Measurements from ENCODE around the gene ATP6V0C. TPM values are rescaled to one million over a fixed set of nuclear protein-coding genes. Genes with fewer than 3 reads are reported as not detected.

ATP6V0C gene
- total RNA-seq, 1 donor from 2014 or later = 7.9 TPM

DNA sequence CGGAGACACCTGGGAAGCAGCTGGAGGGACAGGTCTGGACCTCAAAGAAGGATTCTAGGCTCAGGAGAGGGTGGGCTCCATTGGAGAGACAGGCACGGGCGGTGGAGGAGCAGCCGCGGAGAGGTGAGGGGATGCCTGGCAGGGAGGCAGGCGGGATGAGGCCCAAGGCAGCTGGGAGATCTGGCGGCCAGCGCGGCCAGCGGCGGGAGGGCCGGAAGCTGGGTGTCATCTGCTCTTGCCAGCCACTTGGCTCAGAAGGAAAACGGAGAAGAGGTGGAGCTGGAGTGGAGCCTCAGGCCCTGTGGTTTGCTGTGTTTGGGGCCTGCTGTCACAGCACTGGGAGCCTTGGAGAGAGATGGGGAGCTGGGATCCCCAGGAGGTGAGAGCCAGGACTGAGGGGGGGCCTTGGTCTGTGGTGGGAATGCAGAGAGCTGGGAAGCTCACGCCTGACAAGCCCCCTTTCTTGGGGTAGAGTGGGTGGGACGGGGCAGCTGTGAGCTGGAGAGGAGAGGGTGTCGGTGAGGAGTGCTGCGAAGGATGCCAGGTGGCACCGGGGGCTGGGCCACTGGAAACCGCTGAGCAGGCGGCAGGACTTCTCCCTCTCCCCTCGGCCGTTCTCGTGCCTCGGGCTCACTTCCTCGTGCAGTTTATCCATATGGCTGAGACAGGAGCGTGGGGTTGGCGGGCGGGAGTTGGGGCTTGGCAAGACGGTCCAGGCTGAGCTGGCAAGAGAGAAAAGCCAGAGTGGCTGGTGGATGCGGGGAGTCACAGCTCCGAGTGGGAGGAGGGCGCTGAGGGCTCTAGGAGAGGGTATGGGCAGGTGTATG lies 30.8 kb upstream of the ATP6V0C start:
- Histone ChIP-seq H3K36me3 (ENCODE audit: control insufficient read depth, insufficient read depth, low read length) (no peaks in the 10 kb centered on the region), H3K27me3 (ENCODE audit: control insufficient read depth, insufficient read depth, low read length) (no peaks in the 10 kb centered on the region), H3K4me3 (ENCODE audit: low read depth, low read length) (no peak overlapping the region)
- DNase-seq (ENCODE audit: low read depth) (no peak), FAIRE-seq (no peak)
- TF ChIP-seq, protein P1, sequence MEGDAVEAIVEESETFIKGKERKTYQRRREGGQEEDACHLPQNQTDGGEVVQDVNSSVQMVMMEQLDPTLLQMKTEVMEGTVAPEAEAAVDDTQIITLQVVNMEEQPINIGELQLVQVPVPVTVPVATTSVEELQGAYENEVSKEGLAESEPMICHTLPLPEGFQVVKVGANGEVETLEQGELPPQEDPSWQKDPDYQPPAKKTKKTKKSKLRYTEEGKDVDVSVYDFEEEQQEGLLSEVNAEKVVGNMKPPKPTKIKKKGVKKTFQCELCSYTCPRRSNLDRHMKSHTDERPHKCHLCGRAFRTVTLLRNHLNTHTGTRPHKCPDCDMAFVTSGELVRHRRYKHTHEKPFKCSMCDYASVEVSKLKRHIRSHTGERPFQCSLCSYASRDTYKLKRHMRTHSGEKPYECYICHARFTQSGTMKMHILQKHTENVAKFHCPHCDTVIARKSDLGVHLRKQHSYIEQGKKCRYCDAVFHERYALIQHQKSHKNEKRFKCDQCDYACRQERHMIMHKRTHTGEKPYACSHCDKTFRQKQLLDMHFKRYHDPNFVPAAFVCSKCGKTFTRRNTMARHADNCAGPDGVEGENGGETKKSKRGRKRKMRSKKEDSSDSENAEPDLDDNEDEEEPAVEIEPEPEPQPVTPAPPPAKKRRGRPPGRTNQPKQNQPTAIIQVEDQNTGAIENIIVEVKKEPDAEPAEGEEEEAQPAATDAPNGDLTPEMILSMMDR (IDR thresholded peaks at IDR 0.05; ENCODE audit: insufficient read depth, low read length, severe bottlenecking) = no peak

DNA sequence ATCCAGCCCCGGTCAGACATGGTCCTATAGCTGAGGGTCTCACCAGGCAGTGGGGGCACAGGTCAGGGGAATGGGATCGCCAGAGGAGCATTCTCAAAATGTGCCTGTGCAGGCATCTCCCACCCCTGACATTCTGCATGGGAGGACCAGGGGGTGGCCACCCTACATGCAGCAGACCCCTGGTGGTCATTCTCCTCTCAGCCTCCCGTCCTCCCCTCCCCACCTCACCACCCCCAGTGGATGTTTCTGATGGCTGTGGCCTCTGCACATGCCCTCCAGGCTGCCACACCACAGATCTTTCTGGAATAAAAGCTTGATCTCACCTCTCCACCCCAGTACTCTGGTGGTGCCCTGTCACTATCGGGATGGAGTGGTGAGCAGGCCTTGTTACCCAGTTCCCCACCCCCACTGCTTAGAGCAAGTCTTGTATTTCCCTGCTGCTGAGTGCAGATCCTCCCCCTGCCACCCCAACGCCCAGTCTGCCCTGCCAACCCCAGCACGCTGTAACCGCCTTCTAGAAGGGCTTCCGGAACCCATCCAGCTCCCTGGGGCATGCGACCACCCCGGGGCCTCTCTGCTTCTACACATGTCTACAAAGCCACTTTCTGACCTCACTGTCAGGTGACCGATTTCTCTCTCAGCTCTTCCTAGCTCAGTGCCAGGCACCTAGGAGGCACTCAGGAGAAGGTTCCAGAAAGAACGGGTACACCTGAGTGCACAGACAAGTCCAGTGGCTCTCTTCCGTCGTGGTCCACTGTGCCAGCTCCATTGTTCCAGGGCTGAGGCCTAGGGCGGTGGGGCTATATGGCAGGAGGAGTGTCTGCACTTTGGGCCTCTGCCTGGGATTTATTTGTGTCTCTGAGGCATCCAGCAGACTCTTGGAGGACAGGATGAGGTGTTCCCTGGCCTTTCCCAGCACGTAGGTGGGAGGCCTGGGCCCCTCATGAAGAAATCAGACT lies 29.5 kb upstream of the ATP6V0C start:
- DNase-seq (ENCODE audit: low read depth) (no peak), FAIRE-seq (no peak)
- H3K36me3 ChIP-seq (ENCODE audit: control insufficient read depth, insufficient read depth, low read length) = no peaks in the 10 kb centered on the region
- TF ChIP-seq, protein P1 (IDR thresholded peaks at IDR 0.05; ENCODE audit: insufficient read depth, low read length, severe bottlenecking) = no peak
- no peaks in the 10 kb centered on the region for H3K27me3 ChIP-seq (ENCODE audit: control insufficient read depth, insufficient read depth, low read length)
- no peak overlapping the region for H3K4me3 ChIP-seq (ENCODE audit: low read depth, low read length)

DNA sequence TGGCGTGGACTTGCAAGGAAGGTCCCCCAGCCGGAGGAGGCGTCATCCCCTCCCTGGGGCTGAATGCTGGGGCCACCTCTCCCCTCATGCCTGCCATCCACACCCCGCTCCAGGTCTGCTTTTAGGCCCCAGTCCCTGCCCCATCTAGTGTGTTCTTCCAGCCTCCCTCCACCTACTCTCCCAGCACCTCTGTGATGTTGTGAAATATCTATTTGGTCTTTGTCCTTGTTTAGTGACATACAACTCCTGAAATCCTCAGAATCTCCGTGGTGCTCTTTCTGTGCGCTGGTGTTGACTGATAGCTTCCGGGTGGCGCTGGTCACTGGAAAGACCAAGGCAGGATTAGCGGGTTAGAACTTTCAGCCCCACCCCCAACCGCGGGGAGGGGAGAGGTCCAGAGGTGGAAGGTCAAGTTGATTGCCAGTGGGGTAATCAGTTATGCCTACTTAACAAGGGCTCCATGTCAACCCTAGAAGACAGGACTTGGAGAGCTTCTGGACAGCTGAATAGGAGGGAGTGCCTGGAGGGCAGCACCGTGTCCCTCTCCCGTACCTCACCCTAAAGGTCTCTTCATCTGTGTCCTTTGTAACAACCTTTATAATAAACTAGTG lies 28.7 kb upstream of the ATP6V0C start:
- no peak for DNase-seq (ENCODE audit: low read depth)
- FAIRE-seq = no peak
- Histone ChIP-seq H3K36me3 (ENCODE audit: control insufficient read depth, insufficient read depth, low read length) (no peaks in the 10 kb centered on the region), H3K27me3 (ENCODE audit: control insufficient read depth, insufficient read depth, low read length) (no peaks in the 10 kb centered on the region), H3K4me3 (ENCODE audit: low read depth, low read length) (no peak overlapping the region)
- TF ChIP-seq, protein P1 (IDR thresholded peaks at IDR 0.05; ENCODE audit: insufficient read depth, low read length, severe bottlenecking) = no peak

DNA sequence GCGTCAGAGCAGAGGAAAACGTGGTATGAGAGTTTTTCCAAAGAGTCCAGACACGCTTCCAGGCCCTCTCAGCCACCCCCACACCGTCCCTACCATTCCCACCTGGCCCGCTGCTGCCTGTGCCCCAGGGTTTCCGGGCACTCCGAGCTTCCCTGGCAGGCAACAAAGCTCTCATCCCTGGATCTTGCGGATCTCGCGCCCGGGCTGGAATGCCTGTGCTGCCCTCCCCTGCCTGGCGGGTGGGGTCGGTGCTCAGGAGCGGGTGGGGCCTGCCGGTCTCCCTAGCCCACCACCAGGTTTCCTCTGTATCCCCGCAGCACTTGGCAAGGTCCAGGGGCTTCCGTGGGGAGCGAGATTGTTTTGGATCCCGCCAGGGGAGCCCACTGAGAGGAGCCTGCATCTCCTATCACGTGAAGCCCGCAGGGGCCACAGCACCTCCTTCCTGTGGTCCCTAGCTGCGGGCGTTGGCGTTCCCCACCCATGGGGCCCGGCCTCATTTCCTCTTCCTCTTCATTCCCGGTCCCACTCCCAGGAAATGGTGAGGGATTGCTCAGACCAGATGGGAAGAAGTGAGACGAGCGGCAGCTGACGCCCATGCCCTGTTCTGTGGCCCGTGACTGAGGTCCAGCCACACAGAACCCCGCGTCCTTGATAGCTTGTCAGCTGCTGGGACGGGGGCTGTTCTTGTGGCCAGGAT lies 27.8 kb upstream of the ATP6V0C start:
- no peaks in the 10 kb centered on the region for H3K27me3 ChIP-seq (ENCODE audit: control insufficient read depth, insufficient read depth, low read length)
- no peak overlapping the region for H3K4me3 ChIP-seq (ENCODE audit: low read depth, low read length)
- H3K36me3 ChIP-seq (ENCODE audit: control insufficient read depth, insufficient read depth, low read length) = no peaks in the 10 kb centered on the region
- FAIRE-seq (no peak), DNase-seq (ENCODE audit: low read depth) (no peak)
- TF ChIP-seq, protein P1 (IDR thresholded peaks at IDR 0.05; ENCODE audit: insufficient read depth, low read length, severe bottlenecking) = no peak

Data from bronchial epithelial cell (primary cell).